Measurements from ENCODE around the gene RAF1.

RAF1 gene

GRCh38 chr3:12588039-12589009 is 75.6 kb downstream of the RAF1 start:
- no peak for DNase-seq

- DNase-seq = no peak
Observed at GRCh38 chr3:12586403-12586802, 77.5 kb downstream of the RAF1 start.

- DNase-seq = no peak
Observed at GRCh38 chr3:12585970-12586369, 77.9 kb downstream of the RAF1 start.

- DNase-seq = no peak
Observed at GRCh38 chr3:12585181-12585580, 78.7 kb downstream of the RAF1 start.

- DNase-seq = no peak
Observed at GRCh38 chr3:12584083-12584482, 79.8 kb downstream of the RAF1 start.

GRCh38 chr3:12583280-12583679 is 80.6 kb downstream of the RAF1 start:
- DNase-seq = no peak

GRCh38 chr3:12582730-12583129 is 81.2 kb downstream of the RAF1 start:
- DNase-seq = no peak

- no peak for DNase-seq
Observed at GRCh38 chr3:12579905-12580304, 84.0 kb downstream of the RAF1 start.

- DNase-seq = no peak
Observed at GRCh38 chr3:12579456-12579855, 84.5 kb downstream of the RAF1 start.

GRCh38 chr3:12578742-12579141 is 85.2 kb downstream of the RAF1 start:
- DNase-seq = no peak

- DNase-seq = no peak
Observed at GRCh38 chr3:12577379-12577778, 86.5 kb downstream of the RAF1 start.

GRCh38 chr3:12574661-12575060 is 89.3 kb downstream of the RAF1 start:
- DNase-seq = no peak

GRCh38 chr3:12574131-12574530 is 89.8 kb downstream of the RAF1 start:
- DNase-seq = no peak

- DNase-seq = no peak
Observed at GRCh38 chr3:12571986-12572385, 91.9 kb downstream of the RAF1 start.

- DNase-seq = no peak
Observed at GRCh38 chr3:12569836-12570235, 94.1 kb downstream of the RAF1 start.

GRCh38 chr3:12568747-12569146 is 95.2 kb downstream of the RAF1 start:
- no peak for DNase-seq

GRCh38 chr3:12566976-12567375 is 96.9 kb downstream of the RAF1 start:
- no peak for DNase-seq

- no peak for DNase-seq
Observed at GRCh38 chr3:12562451-12562850, 101.5 kb downstream of the RAF1 start.

GRCh38 chr3:12561397-12561796 is 102.5 kb downstream of the RAF1 start:
- DNase-seq = no peak

GRCh38 chr3:12560505-12561190 is 103.3 kb downstream of the RAF1 start:
- no peak for DNase-seq

GRCh38 chr3:12559520-12559919 is 104.4 kb downstream of the RAF1 start:
- no peak for DNase-seq

- DNase-seq = no peak
Observed at GRCh38 chr3:12558706-12559105, 105.2 kb downstream of the RAF1 start.

GRCh38 chr3:12557473-12558100 is 106.3 kb downstream of the RAF1 start:
- DNase-seq = no peak
